ENCODE results near the gene CCIN. TPM values are rescaled to one million over a fixed set of nuclear protein-coding genes. Genes with fewer than 3 reads are reported as not detected.
A peak's percentile ranks its signal among the peaks of the same experiment; 100 is the strongest.

Gene CCIN
- total RNA-seq, 1 donor from 2014 or later = not detected

DNA sequence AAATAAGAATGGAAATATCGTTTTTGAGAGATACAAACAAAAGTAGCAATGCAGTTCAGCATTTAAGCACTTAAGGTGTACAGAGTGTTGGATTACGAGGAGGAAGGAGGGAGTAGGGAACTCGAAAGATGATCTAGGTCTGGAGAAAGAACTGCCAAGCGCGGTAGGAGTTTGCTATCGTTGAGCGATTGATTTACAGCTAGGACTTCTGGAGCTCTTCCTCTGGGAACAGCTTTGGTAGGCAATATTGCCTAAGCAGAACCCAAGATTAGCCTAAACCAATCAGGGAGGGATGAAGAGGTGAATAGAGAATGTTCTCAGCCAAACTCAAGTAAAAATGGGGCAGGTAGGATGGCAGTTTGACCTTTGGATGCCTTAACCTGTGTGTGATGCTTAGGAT, 22.5 kb downstream of the CCIN start:
- Histone ChIP-seq H2AFZ (replicated peaks) (no peak overlapping the region), H3K9ac (peak overlapping the region; percentile 87), H3K27ac (no peak overlapping the region), H3K79me2 (ENCODE audit: low read depth) (peaks cover 60% of the 10 kb centered on the region), H3K4me1 (peaks cover 20% of the 10 kb centered on the region), H3K4me3 (peak overlapping the region; percentile 78), H3K9me3 (ENCODE audit: low read depth) (no peaks in the 10 kb centered on the region), H3K27me3 (no peaks in the 10 kb centered on the region), H3K4me2 (peak overlapping the region; percentile 92), H4K20me1 (ENCODE audit: low read depth) (peaks cover 52% of the 10 kb centered on the region), H3F3A (ENCODE audit: low read depth) (peaks cover 15% of the 10 kb centered on the region), H3K36me3 (no peaks in the 10 kb centered on the region)
- Mint-ChIP-seq H3K4me1 (peaks cover 29% of the 10 kb centered on the region), H3K9me3 (no peaks in the 10 kb centered on the region), H3K27me3 (ENCODE audit: insufficient read depth, low read depth) (no peaks in the 10 kb centered on the region), H3K36me3 (peaks cover 6% of the 10 kb centered on the region), H3K4me3 (peak overlapping the region; percentile 92), H3K27ac (peak overlapping the region; percentile 42)
- TF ChIP-seq EZH2 (IDR thresholded peaks at IDR 0.05) (no peak), EZH2phosphoT487 (IDR thresholded peaks at IDR 0.05) (no peak), CTCF (IDR thresholded peaks at IDR 0.05) (no peak)
- no peak for DNase-seq (ENCODE audit: low spot score)

- Histone ChIP-seq H3K36me3 (no peaks in the 10 kb centered on the region), H3K4me2 (peak overlapping the region; percentile 92), H4K20me1 (ENCODE audit: low read depth) (peaks cover 57% of the 10 kb centered on the region), H3K9me3 (ENCODE audit: low read depth) (no peaks in the 10 kb centered on the region), H3K79me2 (ENCODE audit: low read depth) (peaks cover 65% of the 10 kb centered on the region), H3K27me3 (no peaks in the 10 kb centered on the region), H3K4me3 (peak overlapping the region; percentile 78), H2AFZ (replicated peaks) (no peak overlapping the region), H3F3A (ENCODE audit: low read depth) (peaks cover 15% of the 10 kb centered on the region), H3K4me1 (peaks cover 20% of the 10 kb centered on the region), H3K27ac (no peak overlapping the region), H3K9ac (peak overlapping the region; percentile 87)
- H3K27ac Mint-ChIP-seq = no peak overlapping the region
- no peaks in the 10 kb centered on the region for H3K9me3 Mint-ChIP-seq
- DNase-seq (ENCODE audit: low spot score) = peak; percentile 45
- H3K4me3 Mint-ChIP-seq = peak overlapping the region; percentile 92
- peaks cover 29% of the 10 kb centered on the region for H3K4me1 Mint-ChIP-seq
- TF ChIP-seq EZH2phosphoT487 (IDR thresholded peaks at IDR 0.05) (no peak), EZH2 (IDR thresholded peaks at IDR 0.05) (no peak), CTCF (IDR thresholded peaks at IDR 0.05) (no peak)
- H3K36me3 Mint-ChIP-seq = peaks cover 6% of the 10 kb centered on the region
- H3K27me3 Mint-ChIP-seq (ENCODE audit: insufficient read depth, low read depth) = no peaks in the 10 kb centered on the region
These were observed 23.0 kb downstream of the CCIN start for GRCh38 chr9:36192196-36192595.

DNA sequence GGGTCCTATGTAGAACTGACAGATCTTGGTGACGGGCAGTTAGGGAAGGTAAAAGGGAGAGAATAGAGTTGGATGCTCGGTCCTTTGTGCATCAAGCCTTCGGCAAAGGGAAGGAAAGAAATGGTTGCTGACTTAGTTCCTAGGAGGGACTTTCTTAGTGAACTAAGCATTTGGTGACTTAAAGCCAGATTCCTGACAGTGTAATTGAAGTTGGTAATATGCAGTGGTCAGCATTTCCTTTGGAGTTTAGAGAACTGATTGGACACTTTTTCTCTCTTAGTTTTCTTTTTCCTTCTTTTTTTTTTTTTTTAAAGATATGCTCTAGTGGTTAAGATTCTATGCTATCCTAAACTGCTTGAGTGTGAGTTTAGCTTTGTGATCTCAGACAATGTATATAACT, 23.8 kb downstream of the CCIN start:
- Histone ChIP-seq H3K9ac (peak overlapping the region; percentile 1), H3K36me3 (no peaks in the 10 kb centered on the region), H3K4me3 (peak overlapping the region; percentile 78), H2AFZ (replicated peaks) (no peak overlapping the region), H4K20me1 (ENCODE audit: low read depth) (peaks cover 58% of the 10 kb centered on the region), H3K27me3 (no peaks in the 10 kb centered on the region), H3F3A (ENCODE audit: low read depth) (peaks cover 15% of the 10 kb centered on the region), H3K79me2 (ENCODE audit: low read depth) (peaks cover 73% of the 10 kb centered on the region), H3K4me2 (peak overlapping the region; percentile 92), H3K9me3 (ENCODE audit: low read depth) (no peaks in the 10 kb centered on the region), H3K4me1 (peaks cover 20% of the 10 kb centered on the region), H3K27ac (no peak overlapping the region)
- no peaks in the 10 kb centered on the region for H3K27me3 Mint-ChIP-seq (ENCODE audit: insufficient read depth, low read depth)
- H3K36me3 Mint-ChIP-seq = peaks cover 10% of the 10 kb centered on the region
- TF ChIP-seq EZH2 (IDR thresholded peaks at IDR 0.05) (no peak), CTCF (IDR thresholded peaks at IDR 0.05) (no peak), EZH2phosphoT487 (IDR thresholded peaks at IDR 0.05) (no peak)
- no peak overlapping the region for H3K27ac Mint-ChIP-seq
- H3K4me3 Mint-ChIP-seq = no peak overlapping the region
- H3K9me3 Mint-ChIP-seq = no peaks in the 10 kb centered on the region
- peaks cover 29% of the 10 kb centered on the region for H3K4me1 Mint-ChIP-seq
- DNase-seq (ENCODE audit: low spot score) = no peak

Measured in neural progenitor cell (in vitro differentiated cells).